ENCODE data around the gene FSHR.

FSHR gene

DNA sequence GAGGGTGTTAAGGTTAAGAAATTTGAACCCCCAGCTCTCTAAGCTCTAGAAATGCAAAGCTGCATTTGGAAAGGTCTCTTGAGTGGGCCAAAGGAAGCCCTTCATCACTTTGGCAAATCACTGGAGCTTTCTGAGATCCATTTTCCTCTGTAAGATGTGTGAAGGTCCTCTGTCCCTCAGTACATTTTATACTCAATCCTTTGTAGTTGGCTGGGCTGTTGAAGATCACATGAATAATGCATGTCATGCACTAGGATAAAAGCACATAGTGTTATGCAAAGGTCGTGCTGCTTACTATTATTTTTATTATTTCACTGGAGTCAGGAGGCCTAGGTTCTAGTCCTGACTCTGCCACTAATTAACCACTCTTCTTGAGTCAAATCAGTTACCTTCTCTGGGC, 124.9 kb downstream of the FSHR start:
- DNase-seq: no peak

DNA sequence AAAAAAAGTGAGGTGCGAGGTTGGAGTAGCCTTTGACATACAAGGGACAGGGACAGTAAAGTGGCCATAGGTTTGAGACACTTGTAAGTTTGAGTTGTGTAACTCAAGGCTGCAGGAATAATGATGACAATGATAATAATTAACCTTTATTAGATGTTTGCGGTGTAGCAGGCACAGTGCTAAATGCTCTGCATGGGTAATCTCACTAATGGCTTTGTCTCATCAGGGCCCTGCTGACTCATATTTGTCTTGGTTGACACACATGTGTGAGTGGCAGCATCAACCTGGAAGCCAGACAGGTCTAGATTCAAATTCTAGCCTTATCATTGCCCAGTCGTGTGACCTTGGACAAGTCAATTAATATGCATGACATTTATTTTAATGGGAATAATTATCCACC, 126.2 kb downstream of the FSHR start:
- DNase-seq: no peak

DNA sequence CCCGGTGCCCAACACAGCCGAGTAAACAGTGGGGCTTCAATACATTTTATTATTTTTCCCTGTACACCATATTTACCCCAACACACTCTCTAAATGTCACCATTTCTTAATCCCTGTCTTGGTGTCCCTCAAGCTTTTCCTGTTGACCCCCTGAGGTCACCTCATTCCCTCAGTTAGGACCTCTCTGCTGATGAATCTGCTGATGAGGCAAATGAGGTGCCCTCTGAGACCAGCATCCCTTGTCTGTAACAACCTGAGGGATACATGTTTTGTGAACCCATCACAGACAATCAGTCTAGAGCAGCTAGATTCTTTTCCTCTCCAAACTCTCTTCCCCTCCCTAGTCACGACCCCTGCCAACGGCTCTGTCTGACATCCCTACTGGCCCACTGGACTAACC, 127.6 kb downstream of the FSHR start:
- DNase-seq: no peak

DNA sequence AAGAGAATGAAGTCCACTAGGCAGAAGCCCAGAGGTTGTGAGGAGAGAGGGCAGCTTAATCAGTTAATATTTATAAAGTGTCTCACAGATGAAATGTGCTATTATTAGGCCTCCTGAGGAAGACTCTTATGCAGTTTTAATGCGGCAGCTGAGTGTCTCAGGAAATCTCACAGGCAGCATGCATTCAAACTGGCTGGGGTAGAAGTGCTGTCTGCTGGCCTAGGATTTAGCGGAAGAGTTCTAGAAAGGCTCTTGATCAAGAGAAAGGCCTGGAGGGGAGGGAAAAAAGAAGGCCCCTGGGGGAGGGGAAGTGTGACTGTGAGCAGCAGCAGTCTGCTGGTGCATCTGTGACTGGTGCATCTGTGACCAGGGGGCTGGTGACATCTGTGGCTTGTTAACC, 133.0 kb downstream of the FSHR start:
- no peak for DNase-seq

DNA sequence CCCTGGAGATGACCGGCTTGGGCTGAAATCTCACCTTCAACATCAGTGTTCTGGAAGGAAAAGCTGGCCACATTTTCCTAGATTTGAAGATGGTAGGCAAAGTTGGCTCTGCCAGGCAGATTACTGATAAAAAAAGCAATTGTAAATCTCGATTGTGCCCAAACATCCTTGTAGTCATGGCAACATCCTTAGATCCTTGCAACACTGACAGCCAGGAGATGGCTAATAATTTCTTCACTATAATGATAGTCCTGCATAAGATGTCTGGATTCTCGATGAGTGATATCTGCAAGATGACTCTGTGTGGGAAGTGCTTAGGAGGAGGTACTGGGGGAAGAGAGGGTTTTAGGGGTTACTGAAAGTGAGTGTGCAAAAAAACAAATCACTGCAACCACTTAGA, 149.1 kb downstream of the FSHR start:
- no peak for DNase-seq

DNA sequence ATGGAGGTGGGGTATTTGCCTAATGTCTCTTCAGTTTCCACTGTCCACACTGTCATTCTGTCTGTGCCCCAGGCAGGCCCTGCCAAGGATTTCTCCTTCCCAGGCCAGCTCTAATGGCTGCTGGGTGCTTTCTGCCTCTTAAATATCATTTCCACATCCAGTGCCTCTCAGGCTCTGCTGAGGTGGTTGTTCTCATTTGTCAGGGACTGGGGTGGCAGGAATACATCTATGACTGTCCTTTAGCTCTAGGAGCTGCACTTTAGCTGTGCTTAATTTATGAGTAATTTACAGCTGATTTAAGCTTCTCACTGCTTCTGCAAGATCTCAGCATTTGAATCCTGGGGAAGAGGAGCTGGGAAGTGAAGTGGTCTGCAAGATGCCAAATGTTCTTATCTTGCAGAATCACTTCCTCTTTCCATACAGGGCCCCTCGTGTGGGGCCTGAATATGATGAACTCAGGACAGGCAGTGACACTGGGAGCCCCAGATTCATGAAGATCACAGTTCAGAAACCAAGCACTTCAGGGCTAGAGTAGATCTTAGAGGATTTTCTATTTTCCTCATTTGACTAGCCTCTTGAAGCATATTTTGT, 150.2 kb downstream of the FSHR start:
- DNase-seq: no peak

DNA sequence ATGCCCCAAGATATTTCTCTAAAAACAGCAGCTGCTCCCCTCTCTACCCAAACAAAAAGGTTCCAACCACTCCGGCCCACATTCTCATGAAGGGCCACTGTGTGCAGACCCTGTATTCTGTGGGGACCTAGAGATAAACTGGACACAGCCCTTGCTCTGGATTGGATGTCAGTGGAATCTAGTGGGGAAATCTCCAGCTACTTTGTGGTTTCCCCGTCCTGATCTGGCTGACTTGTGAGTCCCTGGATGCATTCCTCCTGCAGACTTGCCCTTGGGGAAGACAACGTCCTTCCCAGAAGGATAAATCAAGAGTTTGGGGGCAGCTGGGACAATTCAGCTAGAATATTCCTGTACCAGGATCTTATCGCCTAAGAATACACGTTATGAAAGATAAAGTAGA, 151.1 kb downstream of the FSHR start:
- no peak for DNase-seq

DNA sequence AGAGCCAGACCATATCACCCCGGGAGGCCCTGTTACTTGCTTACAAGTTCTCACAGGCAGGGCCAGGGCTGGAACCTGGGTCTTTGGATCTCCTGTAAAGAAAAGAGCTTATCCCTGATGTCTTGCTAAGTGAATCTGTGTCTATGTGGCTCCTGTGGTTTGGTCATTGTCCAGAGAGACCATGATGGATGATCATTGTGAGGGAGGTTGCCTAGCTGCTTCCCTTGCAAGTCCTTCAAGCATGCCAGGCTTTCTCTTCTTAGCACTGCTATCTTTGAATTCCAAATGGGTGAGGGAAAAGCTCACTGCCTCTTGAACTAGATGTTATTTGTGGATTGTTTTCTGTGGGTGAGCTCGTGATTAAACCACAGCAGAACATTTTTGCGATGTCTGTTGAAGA, 151.6 kb downstream of the FSHR start:
- no peak for DNase-seq

DNA sequence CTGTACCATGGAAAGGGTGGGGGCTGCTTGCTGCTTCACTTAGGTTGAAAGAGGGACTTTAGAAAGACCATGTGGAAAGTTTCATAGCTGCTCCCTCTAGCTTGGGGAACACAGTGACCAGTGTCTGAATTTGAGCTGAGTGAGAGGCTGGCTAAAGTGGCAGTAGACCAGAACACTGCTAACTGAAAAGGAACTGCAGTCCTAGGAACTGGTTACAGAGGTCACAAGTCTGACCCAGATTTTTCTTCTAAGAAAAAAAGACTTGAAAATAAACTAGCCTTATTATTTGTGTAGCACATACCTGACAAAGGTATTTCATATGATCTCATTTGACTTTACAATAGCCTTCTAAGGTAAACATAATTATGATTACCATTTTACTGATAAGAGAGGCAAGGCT, 153.6 kb downstream of the FSHR start:
- DNase-seq: no peak

DNA sequence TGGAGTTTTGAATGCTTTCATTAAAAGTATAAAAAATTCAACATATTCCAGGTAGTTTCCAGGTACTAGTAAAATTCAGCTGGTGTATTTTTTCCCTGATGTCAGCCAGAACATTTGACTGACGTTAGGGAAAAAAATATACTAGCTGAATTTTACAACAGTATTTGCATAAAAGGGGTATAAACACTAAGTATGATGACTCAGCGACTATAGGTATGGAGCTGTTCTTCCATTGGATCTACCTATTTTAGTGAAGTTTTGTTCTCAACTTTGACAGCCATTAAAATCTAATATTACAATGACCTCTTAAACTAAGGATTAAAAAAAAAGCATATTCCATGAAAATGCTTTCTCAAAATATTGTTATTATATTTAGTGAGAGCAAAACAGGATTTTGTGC, 155.9 kb downstream of the FSHR start:
- no peak for DNase-seq

DNA sequence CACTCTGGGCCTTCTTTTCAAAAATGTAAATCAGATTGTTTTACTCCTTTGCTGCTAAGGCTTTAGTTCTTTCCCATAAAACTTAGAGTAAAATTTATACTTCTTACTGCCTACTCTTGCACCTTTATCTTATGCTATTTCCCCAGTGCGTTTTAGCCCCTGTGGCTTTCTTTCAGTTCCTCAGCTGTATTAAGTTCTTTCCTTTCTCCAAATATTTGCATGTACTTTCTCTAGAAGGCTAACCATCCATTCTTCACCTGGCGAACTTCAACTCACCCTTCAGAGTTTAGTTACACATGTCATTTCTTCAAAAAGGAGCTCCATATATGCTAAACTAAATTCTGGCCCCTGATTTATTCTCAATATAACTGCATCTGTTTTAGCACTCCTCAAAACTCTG, 160.7 kb downstream of the FSHR start:
- DNase-seq: no peak

DNA sequence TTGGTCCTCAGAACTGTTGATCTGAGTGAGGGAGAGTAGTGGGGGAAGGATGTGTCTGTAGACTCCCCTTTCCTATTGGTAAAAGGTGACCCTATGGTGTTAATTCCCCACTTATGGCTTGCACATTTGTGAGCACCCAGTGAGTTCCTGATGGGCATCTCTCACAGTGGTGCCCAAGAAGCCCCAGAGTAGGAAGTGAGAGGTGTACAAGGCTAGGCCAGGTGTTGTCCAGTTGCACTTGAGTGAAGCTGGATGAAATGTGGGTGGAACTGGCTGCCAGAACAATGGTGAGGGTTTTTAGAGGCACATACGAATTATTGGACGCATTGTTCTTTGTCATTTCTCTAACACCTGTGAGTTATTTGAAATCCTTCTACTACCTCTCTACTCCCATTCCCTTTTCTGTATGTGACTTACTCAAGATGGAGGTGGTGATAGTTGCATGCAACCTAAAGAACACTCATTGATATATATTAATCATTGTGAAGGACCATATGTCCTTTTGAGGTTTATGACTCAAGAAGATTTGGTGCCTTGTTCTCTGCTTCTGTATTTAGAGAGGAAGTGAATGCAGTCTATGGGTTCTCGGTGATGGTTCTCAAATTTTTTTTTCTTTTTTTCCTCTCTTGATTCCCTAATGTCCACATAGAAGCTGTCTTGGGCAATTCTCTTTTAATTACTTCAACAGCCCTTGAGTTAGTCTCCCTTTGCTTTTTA, 162.7 kb downstream of the FSHR start:
- DNase-seq: no peak

DNA sequence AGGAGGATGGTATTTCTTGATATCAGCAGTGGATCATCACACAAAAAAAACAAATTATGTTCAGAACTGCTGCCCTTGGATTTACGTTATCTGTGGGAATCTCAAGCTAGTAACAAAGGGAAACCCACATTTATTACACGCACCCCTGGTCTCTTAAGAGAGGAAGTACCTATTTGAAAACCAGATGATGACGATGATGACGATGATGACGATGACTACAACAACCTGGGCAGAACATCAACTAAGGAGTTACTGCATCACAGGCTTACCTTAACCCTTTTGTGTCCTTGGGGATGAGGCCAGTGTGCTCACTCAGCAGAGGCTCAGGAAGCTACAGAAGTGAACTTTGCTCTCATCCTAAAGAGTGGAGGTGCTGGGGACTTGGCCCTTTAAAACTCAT, 169.4 kb downstream of the FSHR start:
- DNase-seq: no peak

DNA sequence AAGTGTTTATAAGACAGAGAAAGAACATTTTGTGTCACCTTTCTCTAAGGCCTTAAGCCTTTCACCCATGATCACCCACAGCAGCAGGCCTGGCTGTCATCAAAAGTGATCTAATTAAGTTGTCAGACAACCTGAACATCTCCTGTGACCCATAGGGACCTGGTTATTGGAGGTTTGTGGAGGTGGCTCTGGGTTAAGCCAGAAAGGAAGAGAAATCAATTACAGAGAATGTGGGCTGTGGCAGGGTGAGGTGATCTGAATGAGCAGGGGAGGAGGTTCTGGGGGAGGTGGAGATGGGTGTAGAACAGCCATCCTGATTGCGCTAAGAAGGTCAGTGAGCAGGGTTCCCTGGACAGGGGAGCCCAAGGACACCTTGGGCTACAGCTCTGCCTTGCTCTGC, 170.8 kb downstream of the FSHR start:
- DNase-seq: no peak

DNA sequence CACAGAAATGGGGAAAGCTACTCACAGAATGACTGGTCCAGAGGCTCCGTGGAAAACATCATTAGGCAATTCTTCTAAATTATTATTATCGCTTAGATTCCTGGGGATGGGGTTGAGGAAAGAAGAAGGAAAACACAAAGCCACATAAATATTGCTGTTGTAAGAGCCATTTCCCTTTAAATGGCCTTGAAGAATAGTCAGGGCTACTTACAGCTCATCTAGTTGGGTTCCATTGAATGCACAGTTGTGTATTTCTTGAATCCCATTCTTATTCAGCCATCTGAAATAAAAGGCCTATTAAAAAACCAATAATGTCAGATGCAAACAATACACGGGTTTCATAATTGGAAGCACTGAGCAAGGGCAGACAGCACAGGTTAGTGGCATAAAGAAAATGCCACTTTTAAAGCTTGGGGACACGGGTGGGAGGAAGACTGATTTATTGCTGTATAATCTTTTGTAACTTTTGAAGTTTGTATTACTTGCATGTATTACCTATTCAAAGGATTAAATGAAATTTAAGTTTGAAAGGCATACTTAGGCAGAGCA, 171.4 kb downstream of the FSHR start:
- DNase-seq: no peak

DNA sequence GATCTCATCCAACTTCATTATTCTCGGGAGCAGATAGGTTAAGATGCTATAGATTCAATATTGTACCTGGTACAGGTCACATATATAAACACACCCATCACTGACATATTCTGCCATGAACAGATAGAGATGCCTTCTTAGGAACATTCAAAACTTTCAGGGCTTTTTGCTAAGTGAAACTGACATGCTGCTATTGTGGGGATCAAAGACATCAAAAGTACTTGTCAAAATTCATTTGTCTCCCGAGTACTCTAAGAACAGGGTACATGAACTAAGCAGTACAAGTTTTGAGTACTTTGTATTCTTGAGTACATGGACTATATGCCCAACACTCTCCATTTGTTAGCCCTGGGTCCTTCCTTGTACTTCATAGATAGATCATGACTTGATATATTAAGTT, 173.5 kb downstream of the FSHR start:
- no peak for DNase-seq

DNA sequence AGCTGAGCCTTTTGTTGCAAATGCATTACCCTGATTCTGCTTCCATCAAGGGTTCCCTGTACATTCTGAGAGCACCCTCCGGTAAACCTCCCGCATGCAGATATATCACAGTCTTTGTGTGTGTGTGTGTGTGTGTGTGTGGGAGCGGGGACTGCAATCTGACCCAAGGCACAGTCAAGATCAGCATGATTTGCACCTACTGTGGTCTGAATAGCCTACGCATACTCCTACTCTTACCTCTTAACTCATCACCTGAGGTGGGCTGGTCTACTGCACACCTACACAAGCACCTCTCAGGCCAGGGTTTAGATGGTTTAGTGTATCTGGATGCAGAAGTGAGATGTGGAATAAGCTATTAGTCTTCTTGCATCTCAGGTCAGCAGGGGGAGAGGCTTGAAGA, 174.6 kb downstream of the FSHR start:
- no peak for DNase-seq

DNA sequence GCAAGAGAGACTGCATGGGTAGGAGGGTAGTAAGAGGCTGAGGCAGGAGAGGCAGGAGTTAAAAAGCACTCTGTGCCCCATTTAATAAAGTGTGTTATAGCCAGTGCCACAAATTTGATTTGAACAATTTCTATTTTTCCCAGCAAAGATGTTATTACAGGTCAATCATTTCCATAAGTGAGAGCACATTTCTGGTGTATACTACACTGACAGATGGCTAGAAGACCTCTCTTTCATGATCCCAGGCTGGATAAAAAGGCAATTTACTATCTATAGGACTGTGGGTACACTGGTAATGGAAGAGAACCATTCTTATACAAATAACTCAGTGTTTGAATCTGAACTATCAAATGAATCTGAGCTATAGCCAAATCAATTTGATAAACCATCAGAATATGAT, 176.2 kb downstream of the FSHR start:
- DNase-seq: no peak

DNA sequence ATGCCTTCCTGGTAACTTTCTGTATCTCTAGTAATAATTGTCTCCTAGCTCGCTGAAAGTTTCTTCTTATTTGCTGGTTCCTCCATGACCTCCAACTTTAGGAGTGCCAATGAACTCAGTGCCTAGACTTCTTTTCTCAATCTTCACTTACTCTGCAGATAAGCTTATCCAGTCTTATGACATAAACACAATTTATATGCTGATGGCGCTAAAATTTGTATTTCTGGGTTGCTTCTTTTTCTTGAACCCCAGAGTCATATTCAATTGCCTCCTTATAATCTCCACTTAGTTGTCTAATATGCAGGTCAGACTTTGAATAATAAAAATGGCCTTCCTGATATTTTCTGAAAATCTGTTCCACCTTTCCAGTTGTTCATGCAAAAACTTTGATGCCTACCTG, 182.5 kb downstream of the FSHR start:
- DNase-seq: no peak

DNA sequence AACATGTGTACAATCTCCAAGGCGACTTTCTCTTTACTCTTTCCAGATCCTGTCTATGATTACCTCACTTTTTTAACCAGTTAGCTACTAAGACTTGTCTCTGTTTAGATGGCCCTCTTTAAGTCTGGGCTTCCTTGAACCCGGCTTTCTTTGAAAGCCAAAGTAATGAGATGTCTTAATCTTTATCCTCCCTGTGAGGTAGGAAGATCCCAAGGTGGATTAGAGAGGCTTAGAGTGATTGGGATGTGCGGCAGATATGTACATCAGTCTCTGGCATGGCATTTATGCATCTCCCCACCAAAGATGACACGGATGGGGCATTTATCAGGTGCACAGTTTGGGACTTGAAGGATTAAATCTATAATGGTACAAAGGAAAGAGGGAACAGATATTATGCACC, 186.3 kb downstream of the FSHR start:
- no peak for DNase-seq

DNA sequence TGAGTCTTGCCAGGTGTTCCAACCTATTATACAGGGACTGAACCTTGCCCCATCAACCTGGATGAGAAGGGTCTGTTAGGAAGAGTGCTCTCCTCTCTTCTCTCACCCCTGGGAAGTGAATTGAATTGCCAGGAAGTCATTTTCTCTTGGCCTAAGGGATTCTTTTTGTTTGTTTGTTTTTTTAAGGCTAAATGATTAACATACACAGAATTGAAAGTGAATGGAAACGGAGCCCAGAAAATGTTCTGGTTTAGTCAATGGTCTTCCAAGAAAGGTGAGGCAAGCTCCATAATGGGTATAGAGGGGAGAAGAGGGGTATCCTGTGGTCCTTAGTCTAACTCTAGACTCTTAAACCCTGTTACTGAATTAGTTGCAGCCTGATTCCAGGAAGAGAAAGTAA, 189.1 kb downstream of the FSHR start:
- DNase-seq: no peak

DNA sequence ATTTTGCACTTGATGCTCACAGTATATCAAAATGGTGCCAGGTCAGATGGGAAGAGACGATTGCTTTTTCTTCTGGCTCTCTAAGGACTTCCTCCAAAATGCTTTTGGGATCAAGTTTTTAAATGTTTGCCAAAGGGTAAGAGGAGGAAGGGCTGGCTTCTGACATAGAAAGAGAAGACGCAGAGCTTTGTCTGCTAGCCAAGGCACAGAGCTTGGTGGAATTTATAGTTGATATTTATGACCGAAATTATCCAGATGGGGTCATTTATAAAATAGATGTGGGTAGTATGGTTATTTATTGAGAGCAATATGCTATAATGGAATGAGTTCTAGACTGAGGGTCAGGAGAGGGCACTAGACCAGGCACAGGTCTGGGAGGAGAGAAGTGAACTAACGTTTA, 193.3 kb downstream of the FSHR start:
- DNase-seq: no peak

DNA sequence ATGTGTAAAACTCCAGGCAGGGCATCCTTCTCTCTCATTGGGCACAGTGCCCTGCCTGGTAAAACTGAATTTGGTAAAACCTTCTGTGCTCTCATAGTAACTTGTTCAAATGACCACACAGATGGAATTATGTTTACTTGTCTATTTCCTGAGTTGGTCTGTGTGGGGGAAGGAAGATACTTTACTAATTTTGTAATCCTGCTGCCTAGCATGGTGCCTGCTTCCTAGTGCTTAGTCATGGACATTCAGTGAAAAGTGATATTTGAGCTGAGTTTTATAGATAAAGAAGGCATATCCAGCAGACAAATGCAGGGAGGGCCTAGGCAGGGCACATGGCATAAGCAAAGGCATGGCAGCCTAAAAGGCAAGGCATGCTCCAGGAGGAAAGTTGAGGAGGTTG, 199.4 kb downstream of the FSHR start:
- no peak for DNase-seq

DNA sequence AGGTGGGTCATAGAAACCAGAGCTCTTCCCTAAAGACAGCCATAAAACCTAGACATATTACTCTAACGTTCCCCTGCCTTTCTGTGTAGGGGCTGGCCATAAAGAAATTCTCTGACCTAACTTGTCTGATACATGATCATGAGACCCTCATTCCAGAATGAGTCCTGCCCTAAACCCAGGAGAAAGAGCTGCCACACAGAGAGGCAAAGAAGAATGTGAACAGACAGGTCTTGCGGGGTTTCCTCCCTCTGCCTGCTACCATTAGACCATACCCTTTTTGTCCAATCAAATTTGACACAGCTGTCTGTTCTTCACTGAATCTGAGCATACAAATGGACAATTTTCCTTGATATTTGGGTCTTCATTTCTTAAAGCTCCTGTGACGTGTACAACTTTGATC, 200.0 kb downstream of the FSHR start:
- no peak for DNase-seq

DNA sequence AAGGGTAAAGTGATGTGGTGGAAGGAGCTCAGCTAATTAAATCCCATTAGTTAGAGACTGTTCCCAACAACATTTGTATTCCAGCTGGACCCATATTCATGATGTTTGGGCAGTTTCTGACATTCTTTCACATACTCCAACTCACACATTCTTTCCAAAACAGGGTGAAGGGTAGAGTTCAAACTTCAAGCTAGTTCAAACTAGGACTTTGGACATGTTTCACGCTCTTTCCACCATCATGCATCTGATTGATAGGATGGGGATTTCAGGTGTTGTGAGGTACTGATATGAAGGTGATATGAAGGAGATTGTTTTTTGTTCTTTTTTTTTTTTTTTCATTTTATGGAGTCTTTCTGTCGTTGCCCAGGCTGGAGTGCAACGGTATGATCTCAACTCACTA, 201.7 kb downstream of the FSHR start:
- no peak for DNase-seq

All from NCI-H1105 (cell line).